Panc1 (cell line): Measurements from ENCODE around the gene DLGAP1. TPM values are rescaled to one million over a fixed set of nuclear protein-coding genes. Genes with fewer than 3 reads are reported as not detected.

Source experiments
- ATAC-seq: fragments of 200-7000 bp; cut with Tn5 transposase; 2 replicates; pipeline ENCODE4 v1.9.1; 2020; ENCODE audit warnings: mild to moderate bottlenecking, moderate library complexity
- BruUV-seq: library from RNA; stranded (reverse); fragments of 400-500 nt; replicated peaks from 2 replicates; lab custom pipeline; 2021; lab: Mats Ljungman, UMichigan
- CTCF ChIA-PET: fragments of 300-600 bp; sonication (Branson Sonifier 250); formaldehyde crosslinking; loops from one replicate; lab custom pipeline; 2022; ENCODE audit warnings: antibody characterized with exemption; lab: Charles Lee
- POLR2A ChIA-PET: fragments of 300-600 bp; sonication (Branson Sonifier 250); formaldehyde crosslinking; loops from one replicate; lab custom pipeline; 2022; ENCODE audit warnings: antibody characterized with exemption; lab: Charles Lee
- DNase-seq: peaks from one replicate; pipeline ENCODE4 v3.0.0-alpha.2; 2010; ENCODE audit warnings: low read depth, low spot score
- H3K27ac ChIP-seq: 2 replicates; pipeline ENCODE4 v1.5.1; 2011; ENCODE audit warnings: mild to moderate bottlenecking, low read length, inconsistent platforms
- H3K27me3 ChIP-seq: fragments of 200-500 bp; sonication (Bioruptor generic); 2 replicates; pipeline ENCODE4 v1.6.0; 2014; ENCODE audit warnings: low read length, inconsistent platforms; ENCODE audit not compliant: control insufficient read depth, insufficient read depth
- H3K36me3 ChIP-seq: fragments of 200-500 bp; sonication (Bioruptor generic); 2 replicates; pipeline ENCODE4 v1.5.1; 2014; ENCODE audit warnings: inconsistent platforms, mild to moderate bottlenecking, low read length, moderate library complexity; ENCODE audit not compliant: control insufficient read depth, insufficient read depth
- H3K4me1 ChIP-seq: 2 replicates; pipeline ENCODE4 v1.5.1; 2011; ENCODE audit warnings: inconsistent platforms, mild to moderate bottlenecking, low read length, moderate library complexity; ENCODE audit not compliant: control insufficient read depth, insufficient read depth
- H3K4me3 ChIP-seq, 2 experiments: 2 replicates each; pipeline ENCODE4 v1.5.1; 2011 to 2012; ENCODE audit warnings: low read depth in 2 of 2, low read length in 2 of 2, mild to moderate bottlenecking in 2 of 2, inconsistent platforms in 1 of 2, moderate library complexity in 1 of 2
- H3K9me3 ChIP-seq: fragments of 200-500 bp; sonication (Bioruptor generic); 2 replicates; pipeline ENCODE4 v1.5.1; 2014; ENCODE audit warnings: low read depth, mild to moderate bottlenecking, inconsistent platforms, low read length, moderate library complexity; ENCODE audit not compliant: control insufficient read depth, insufficient read depth
- POLR2AphosphoS5 ChIP-seq: IDR thresholded peaks from 2 replicates; pipeline ENCODE4 v1.6.1; 2012; ENCODE audit warnings: mild to moderate bottlenecking, low read depth, low read length, moderate library complexity
- SIN3A ChIP-seq: IDR thresholded peaks from 2 replicates; pipeline ENCODE4 v1.6.1; 2012; ENCODE audit warnings: low read depth, mild to moderate bottlenecking, low read length, moderate library complexity, borderline replicate concordance; ENCODE audit not compliant: insufficient read depth
- TCF7L2 ChIP-seq: IDR thresholded peaks from 2 replicates; pipeline ENCODE4 v1.6.1; 2011; ENCODE audit warnings: mild to moderate bottlenecking, low read depth, low read length, inconsistent platforms
- in situ Hi-C: cut with HindIII; loops from 2 replicates; pipeline ENCODE4 v1.10.0; 2016; ENCODE audit warnings: low sequenced_read_pairs, low pct_unique_long_range_greater_than_20kb
- intact Hi-C: fragments of 100-400 bp; cut with micrococcal nuclease; formaldehyde crosslinking; loops from one replicate; pipeline ENCODE4 v1.10.0; 2022; ENCODE audit not compliant: unreplicated experiment
- total RNA-seq: library from RNA; stranded (reverse); gene quantifications from one replicate; pipeline ENCODE4 v1.2.1, GENCODE V29; 2021; ENCODE audit not compliant: unreplicated experiment
- TF ChIP-seq, protein P1 (sequence below), 2 experiments: IDR thresholded peaks; 2 replicates each; pipeline ENCODE4 v1.6.1; 2011 to 2012; ENCODE audit warnings: low read depth in 2 of 2, control low read depth in 1 of 2, low read length in 1 of 2, mild to moderate bottlenecking in 1 of 2, moderate library complexity in 1 of 2; ENCODE audit not compliant: insufficient read depth in 1 of 2
- TF ChIP-seq, protein P2 (sequence below): fragments of 450-650 bp; IDR thresholded peaks from 2 replicates; pipeline ENCODE4 v1.5.1; 2017; ENCODE audit warnings: mild to moderate bottlenecking

Gene DLGAP1
- total RNA-seq, 1 experiment from 2014 or later, result 1.8 TPM

DNA sequence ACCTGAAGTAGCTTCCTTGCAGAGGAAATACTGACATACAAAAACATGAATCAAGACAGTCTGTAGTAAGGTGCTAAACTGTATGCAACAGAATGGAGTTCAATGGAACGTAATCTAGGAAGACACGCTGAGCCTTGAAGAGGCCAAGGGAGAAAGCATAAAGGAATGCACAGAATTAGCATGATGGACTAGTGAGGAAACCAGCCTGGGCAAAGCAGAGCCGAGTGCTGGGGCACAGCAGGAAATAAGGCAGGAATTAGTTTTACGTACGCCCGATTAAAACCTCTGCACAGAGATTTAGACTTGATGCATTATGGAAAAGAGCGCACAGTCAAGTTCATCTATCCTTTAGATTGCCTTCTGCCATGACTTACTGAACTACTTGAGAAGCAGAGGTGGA lies 200.3 kb downstream of the DLGAP1 start:
- TF ChIP-seq POLR2AphosphoS5 (no peak), TCF7L2 (no peak), SIN3A (no peak)
- TF ChIP-seq, protein P1, sequence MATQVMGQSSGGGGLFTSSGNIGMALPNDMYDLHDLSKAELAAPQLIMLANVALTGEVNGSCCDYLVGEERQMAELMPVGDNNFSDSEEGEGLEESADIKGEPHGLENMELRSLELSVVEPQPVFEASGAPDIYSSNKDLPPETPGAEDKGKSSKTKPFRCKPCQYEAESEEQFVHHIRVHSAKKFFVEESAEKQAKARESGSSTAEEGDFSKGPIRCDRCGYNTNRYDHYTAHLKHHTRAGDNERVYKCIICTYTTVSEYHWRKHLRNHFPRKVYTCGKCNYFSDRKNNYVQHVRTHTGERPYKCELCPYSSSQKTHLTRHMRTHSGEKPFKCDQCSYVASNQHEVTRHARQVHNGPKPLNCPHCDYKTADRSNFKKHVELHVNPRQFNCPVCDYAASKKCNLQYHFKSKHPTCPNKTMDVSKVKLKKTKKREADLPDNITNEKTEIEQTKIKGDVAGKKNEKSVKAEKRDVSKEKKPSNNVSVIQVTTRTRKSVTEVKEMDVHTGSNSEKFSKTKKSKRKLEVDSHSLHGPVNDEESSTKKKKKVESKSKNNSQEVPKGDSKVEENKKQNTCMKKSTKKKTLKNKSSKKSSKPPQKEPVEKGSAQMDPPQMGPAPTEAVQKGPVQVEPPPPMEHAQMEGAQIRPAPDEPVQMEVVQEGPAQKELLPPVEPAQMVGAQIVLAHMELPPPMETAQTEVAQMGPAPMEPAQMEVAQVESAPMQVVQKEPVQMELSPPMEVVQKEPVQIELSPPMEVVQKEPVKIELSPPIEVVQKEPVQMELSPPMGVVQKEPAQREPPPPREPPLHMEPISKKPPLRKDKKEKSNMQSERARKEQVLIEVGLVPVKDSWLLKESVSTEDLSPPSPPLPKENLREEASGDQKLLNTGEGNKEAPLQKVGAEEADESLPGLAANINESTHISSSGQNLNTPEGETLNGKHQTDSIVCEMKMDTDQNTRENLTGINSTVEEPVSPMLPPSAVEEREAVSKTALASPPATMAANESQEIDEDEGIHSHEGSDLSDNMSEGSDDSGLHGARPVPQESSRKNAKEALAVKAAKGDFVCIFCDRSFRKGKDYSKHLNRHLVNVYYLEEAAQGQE (IDR thresholded peaks at IDR 0.05; ENCODE audit: insufficient read depth in 1 of 2, low read depth in 2 of 2, low read length in 1 of 2), result no peak
- TF ChIP-seq, protein P2, sequence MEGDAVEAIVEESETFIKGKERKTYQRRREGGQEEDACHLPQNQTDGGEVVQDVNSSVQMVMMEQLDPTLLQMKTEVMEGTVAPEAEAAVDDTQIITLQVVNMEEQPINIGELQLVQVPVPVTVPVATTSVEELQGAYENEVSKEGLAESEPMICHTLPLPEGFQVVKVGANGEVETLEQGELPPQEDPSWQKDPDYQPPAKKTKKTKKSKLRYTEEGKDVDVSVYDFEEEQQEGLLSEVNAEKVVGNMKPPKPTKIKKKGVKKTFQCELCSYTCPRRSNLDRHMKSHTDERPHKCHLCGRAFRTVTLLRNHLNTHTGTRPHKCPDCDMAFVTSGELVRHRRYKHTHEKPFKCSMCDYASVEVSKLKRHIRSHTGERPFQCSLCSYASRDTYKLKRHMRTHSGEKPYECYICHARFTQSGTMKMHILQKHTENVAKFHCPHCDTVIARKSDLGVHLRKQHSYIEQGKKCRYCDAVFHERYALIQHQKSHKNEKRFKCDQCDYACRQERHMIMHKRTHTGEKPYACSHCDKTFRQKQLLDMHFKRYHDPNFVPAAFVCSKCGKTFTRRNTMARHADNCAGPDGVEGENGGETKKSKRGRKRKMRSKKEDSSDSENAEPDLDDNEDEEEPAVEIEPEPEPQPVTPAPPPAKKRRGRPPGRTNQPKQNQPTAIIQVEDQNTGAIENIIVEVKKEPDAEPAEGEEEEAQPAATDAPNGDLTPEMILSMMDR, result no peak

DNA sequence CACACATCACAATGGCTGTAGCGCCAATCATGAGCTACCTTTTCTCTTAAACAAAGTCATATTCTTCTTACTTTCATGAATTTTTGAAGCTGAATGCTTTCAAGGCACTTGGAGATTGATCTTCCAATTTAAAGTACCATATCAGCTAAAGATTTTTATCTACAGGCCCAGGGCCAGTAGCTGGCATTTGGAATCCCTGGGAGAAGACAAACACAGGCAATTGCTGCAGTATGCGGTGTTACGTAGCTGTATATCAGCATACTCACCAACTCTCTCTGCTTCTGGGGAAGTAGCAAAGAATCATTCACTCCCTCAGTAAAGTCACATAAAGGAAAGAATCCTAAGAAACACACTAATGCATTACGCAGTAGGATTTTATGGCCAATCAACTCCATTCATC lies 202.3 kb downstream of the DLGAP1 start:
- intact Hi-C loops, result no loop called here
- TF ChIP-seq SIN3A (no peak), TCF7L2 (no peak), POLR2AphosphoS5 (no peak)
- TF ChIP-seq, protein P1 (IDR thresholded peaks at IDR 0.05; ENCODE audit: insufficient read depth in 1 of 2, low read depth in 2 of 2, low read length in 1 of 2), result no peak
- TF ChIP-seq, protein P2, result no peak
- no peaks in the 10 kb centered on the region for H3K4me1 ChIP-seq
- H3K27me3 ChIP-seq, result no peaks in the 10 kb centered on the region
- CTCF ChIA-PET, result no interaction called here
- POLR2A ChIA-PET, result no interaction called here
- in situ Hi-C loops, result no loop called here
- H3K36me3 ChIP-seq, result no peaks in the 10 kb centered on the region
- no peak overlapping the region for H3K4me3 ChIP-seq
- no peak overlapping the region for H3K27ac ChIP-seq
- no TSS peak for BruUV-seq
- no peak for ATAC-seq
- H3K9me3 ChIP-seq, result no peaks in the 10 kb centered on the region
- no peak for DNase-seq

More for the DNA sequence above, 200.3 kb downstream of the DLGAP1 start:
- H3K36me3 ChIP-seq, result no peaks in the 10 kb centered on the region
- intact Hi-C loops (no loop called here), in situ Hi-C loops (no loop called here)
- H3K4me3 ChIP-seq, result no peak overlapping the region
- ATAC-seq (no peak), DNase-seq (no peak)
- no peaks in the 10 kb centered on the region for H3K4me1 ChIP-seq
- ChIA-PET CTCF (no interaction called here), POLR2A (no interaction called here)
- H3K27ac ChIP-seq, result no peak overlapping the region
- no TSS peak for BruUV-seq
- H3K27me3 ChIP-seq, result no peaks in the 10 kb centered on the region
- H3K9me3 ChIP-seq, result no peaks in the 10 kb centered on the region
